Muscle layer of duodenum (tissue), 2 donors: ENCODE data around the gene ACTL9.

Experiments used
- H3K27ac ChIP-seq: one replicate; pipeline ENCODE4 v1.7.0; 2013; ENCODE audit warnings: mild to moderate bottlenecking, low read length
- H3K27me3 ChIP-seq: one replicate; pipeline ENCODE4 v1.7.0; 2013; ENCODE audit warnings: low read depth, mild to moderate bottlenecking, control low read depth, low read length
- H3K36me3 ChIP-seq, 2 donors: one replicate each; pipeline ENCODE4 v1.7.0; 2013; ENCODE audit warnings: low read length in 2 of 2, control low read depth in 1 of 2, mild to moderate bottlenecking in 1 of 2; ENCODE audit not compliant: insufficient read depth in 2 of 2, control insufficient read depth in 1 of 2
- H3K4me1 ChIP-seq, 2 donors: one replicate each; pipeline ENCODE4 v1.7.0; 2013; ENCODE audit warnings: low read length in 2 of 2, mild to moderate bottlenecking in 2 of 2, control low read depth in 1 of 2, moderate library complexity in 1 of 2; ENCODE audit not compliant: insufficient read depth in 2 of 2, control insufficient read depth in 1 of 2
- H3K4me3 ChIP-seq, 2 donors: one replicate each; pipeline ENCODE4 v1.7.0; 2013; ENCODE audit warnings: low read length in 2 of 2, low read depth in 1 of 2, mild to moderate bottlenecking in 1 of 2
- H3K9me3 ChIP-seq, 2 donors: one replicate each; pipeline ENCODE4 v1.7.0; 2013; ENCODE audit warnings: low read length in 2 of 2, control low read depth in 1 of 2, mild to moderate bottlenecking in 1 of 2; ENCODE audit not compliant: control insufficient read depth in 1 of 2
- donor health status: healthy.

ACTL9 gene

DNA sequence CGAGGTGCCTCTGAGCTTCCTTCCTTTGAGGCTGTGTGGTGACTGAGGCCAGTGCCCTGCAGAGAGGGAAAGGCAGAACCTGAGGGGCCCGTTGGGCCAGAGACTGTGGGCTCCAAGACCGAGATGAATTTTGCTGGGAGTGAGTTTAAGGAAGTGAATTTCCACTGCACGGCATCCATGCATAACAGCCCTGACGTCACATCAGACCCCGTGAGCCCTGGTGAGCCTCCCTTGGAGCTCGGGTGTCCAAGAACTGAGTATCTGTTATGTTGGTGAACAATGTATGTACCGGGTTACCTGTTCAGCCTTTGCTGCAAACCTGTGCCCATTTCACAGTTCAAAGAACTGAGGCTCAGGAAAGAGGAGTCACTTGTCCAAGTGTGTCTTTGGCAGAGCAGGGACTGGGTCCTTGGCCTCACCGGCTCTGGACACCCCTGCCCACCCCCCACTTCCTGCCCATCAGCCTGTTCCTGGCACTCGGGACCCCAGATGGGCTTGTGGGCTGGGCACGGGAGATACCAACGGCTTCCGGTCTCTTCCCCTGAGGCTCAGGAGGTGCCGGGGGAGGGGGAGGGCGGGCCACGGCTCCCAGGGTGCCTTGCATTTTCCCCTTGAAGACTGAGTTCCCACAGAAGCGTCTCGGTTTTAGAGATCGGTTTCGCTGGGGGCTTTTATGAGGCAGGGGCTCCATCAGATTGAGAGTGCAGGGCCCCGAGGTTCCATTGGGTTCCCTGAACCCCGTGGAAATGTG is 34.5 kb downstream of the ACTL9 start:
- Histone ChIP-seq H3K4me3 (no peak overlapping the region), H3K27me3 (no peaks in the 10 kb centered on the region), H3K4me1 (no peaks in the 10 kb centered on the region), H3K9me3 (no peaks in the 10 kb centered on the region), H3K27ac (no peak overlapping the region), H3K36me3 (no peaks in the 10 kb centered on the region)

DNA sequence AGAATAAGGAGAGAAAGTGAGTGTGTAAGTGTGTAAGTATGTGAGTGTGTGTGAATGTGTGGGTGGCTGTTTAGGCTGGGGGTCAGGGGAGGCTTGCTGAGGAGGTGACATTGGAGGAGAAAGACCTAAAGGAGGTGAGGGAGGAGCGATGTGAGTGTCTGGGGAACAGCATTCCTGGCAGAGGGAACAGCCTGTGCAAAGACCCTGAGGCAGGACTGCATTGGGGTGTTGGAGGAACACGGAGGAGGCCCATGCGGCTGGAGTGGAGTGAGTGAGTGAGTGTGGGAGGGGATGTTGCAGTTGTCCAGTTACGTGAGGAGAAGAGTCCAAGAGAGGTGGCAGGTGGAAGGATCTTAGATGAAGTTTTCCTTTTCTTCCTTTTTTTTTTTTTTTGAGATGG is 36.3 kb downstream of the ACTL9 start:
- H3K4me1 ChIP-seq = no peaks in the 10 kb centered on the region
- H3K27me3 ChIP-seq = no peaks in the 10 kb centered on the region
- no peaks in the 10 kb centered on the region for H3K9me3 ChIP-seq
- H3K27ac ChIP-seq = no peak overlapping the region
- H3K4me3 ChIP-seq = no peak overlapping the region
- H3K36me3 ChIP-seq = no peaks in the 10 kb centered on the region

DNA sequence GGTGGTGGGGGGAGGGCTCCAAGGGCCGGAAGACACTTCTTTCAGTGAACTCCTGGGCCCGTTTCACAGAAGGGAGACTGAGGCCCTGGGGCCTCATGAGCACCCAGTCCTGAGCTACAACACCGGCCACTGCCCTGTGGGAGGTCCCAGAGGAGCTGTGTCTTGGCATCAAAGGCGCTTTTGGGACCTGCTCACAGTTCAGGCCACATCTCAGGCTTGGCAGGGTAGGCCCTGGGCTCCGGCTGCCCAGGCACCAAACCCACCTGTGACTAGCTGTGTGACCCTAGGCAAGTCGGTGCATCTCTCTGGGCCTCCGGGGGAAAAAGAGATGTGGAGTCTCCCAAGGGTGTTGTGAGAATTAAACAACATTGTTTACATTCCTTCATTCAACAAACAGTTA is 38.7 kb downstream of the ACTL9 start:
- Histone ChIP-seq H3K27me3 (peaks cover 3% of the 10 kb centered on the region), H3K9me3 (no peaks in the 10 kb centered on the region)

DNA sequence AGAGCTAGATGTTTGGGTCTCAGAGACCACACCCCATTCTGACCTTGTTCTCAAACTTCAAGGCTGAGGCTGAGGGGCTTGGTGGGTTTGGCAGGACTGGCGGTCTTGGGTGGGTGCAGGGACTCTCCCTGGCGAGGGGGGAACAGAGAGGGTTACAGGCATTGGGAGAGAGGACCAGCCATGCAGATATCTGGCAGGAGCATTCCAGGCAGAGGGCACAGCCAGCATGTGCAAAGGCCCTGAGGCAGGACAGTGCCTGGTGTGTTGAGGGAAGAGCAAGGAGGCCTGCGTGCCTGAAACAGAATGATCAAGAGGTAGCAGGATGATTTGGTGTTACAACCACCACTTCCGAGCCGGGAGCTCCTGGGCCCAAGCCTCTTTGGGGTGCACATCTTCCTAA is 40.7 kb downstream of the ACTL9 start:
- peaks cover 0 to 4% of the 10 kb centered on the region in 2 donors for H3K4me1 ChIP-seq
- H3K27ac ChIP-seq = no peak overlapping the region
- H3K36me3 ChIP-seq = no peaks in the 10 kb centered on the region
- H3K4me3 ChIP-seq = no peak overlapping the region
- peaks cover 7% of the 10 kb centered on the region for H3K27me3 ChIP-seq
- H3K9me3 ChIP-seq = no peaks in the 10 kb centered on the region

More for the DNA sequence above, 38.7 kb downstream of the ACTL9 start:
- H3K36me3 ChIP-seq = no peaks in the 10 kb centered on the region
- peaks cover 0 to under 1% of the 10 kb centered on the region in 2 donors for H3K4me1 ChIP-seq
- no peak overlapping the region for H3K27ac ChIP-seq
- H3K4me3 ChIP-seq = no peak overlapping the region

DNA sequence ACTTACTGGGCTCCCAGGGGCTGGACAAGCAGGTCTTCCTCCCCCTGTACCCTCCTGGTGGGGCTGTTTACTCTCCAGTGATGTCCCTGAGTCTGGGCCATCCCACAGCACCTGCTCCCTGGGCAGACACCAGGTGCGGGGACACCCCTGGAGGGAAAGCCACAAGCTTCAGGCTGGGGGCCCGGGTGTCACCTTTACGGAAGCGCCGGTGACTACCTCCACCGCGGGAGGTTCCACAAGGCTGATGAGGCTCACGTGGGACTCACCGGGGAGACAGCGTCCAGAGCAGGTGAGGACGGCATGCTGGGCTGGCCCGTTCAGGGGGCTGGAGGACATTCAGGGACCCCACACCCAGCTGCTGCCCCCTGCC is 43.3 kb downstream of the ACTL9 start:
- H3K27ac ChIP-seq = no peak overlapping the region
- H3K36me3 ChIP-seq = no peaks in the 10 kb centered on the region
- H3K4me1 ChIP-seq = peaks cover 0 to 4% of the 10 kb centered on the region in 2 donors
- H3K4me3 ChIP-seq = no peak overlapping the region
- peaks cover 7% of the 10 kb centered on the region for H3K27me3 ChIP-seq
- H3K9me3 ChIP-seq = no peaks in the 10 kb centered on the region

DNA sequence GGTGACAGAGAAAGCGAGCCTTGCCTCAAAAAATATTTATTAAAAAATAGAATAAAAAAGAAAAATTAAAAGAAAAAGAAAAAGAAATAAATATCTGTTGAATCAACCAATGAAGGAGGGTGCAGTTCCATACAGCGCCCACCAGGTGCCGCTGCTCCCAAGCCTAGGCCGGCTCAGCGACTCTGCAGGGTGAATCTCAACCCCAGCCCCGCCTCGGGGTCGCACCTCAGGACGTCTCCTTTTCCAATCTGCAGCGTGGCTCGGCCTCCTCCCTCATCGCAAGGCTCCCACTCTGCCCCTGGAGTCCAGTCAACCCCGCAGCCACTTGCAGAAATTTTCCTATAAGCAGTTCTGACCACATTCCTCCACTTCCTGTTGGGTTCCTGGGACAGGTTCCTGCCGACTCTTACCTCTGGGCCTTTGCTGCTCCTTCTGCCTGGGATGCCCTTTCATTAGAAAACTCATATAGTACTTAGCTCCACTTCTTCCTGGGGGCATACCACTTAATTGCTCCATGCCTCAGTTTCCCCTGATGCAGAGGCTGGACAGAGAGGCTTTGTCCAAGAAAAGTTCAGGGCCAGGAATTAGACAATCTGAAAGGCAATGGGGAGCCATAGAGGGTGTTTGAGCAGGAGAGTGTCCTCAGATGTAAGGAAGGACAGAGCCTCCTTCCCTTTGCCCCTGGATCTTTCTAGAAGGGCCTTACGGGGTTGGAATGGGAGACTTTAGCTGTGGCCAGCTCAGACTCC is 43.8 kb downstream of the ACTL9 start:
- Histone ChIP-seq H3K4me1 (peaks cover 0 to 4% of the 10 kb centered on the region in 2 donors), H3K9me3 (no peaks in the 10 kb centered on the region), H3K4me3 (peak overlapping the region; percentile 35 to 44), H3K36me3 (no peaks in the 10 kb centered on the region), H3K27me3 (peaks cover 7% of the 10 kb centered on the region), H3K27ac (no peak overlapping the region)

DNA sequence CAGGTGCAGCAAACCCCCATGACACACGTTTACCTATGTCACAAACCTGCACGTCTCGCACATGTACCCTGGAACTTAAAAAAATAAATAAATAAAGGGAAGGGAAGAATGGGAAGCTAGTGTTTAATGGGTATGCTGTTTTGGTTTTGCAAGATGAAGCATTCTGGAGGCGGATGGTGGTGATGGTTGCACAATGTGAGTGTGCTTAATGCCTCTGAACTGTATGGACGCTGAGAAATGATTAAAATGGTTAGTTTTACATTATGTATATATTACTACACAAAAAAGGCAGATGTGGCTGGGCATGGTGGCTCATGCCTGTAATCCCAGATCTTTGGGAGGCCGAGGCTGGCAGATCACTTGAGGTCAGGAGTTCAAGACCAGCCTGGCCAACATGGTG is 50.4 kb downstream of the ACTL9 start:
- Histone ChIP-seq H3K4me1 (no peaks in the 10 kb centered on the region), H3K27me3 (no peaks in the 10 kb centered on the region), H3K9me3 (no peaks in the 10 kb centered on the region), H3K4me3 (no peak overlapping the region), H3K27ac (no peak overlapping the region), H3K36me3 (no peaks in the 10 kb centered on the region)
